Mesenchymal stem cell (in vitro differentiated cells and primary cell): ENCODE measurements around the gene SETD1A.
A peak's percentile ranks its signal among the peaks of the same experiment; 100 is the strongest.

Experiments
- DNase-seq: peaks from one replicate; pipeline ENCODE4 v3.0.0-alpha.2; 2013
- H2AFZ ChIP-seq: one replicate; pipeline ENCODE4 v1.6.1; 2013; ENCODE audit warnings: low read depth, mild to moderate bottlenecking, control low read depth, inconsistent platforms, low read length, moderate library complexity
- H2AK5ac ChIP-seq: 2 replicates; pipeline ENCODE4 v1.6.1; 2013; ENCODE audit warnings: low read length, moderate library complexity, mild to moderate bottlenecking, inconsistent platforms; ENCODE audit not compliant: severe bottlenecking
- H2BK120ac ChIP-seq: one replicate; pipeline ENCODE4 v1.6.1; 2013; ENCODE audit warnings: low read depth, mild to moderate bottlenecking, inconsistent platforms, low read length, moderate library complexity
- H2BK12ac ChIP-seq, 2 experiments: one replicate each; pipeline ENCODE4 v1.6.1; 2013; ENCODE audit warnings: inconsistent platforms in 2 of 2, low read length in 2 of 2, mild to moderate bottlenecking in 2 of 2, moderate library complexity in 2 of 2, control low read depth in 1 of 2
- H2BK15ac ChIP-seq: one replicate; pipeline ENCODE4 v1.6.1; 2013; ENCODE audit warnings: mild to moderate bottlenecking, low read depth, inconsistent platforms; ENCODE audit not compliant: poor library complexity, severe bottlenecking
- H2BK5ac ChIP-seq: 2 replicates; pipeline ENCODE4 v1.6.1; 2013; ENCODE audit warnings: low read depth, mild to moderate bottlenecking, low read length, control low read depth, inconsistent platforms; ENCODE audit not compliant: poor library complexity, severe bottlenecking
- H3K14ac ChIP-seq, 2 experiments: one replicate each; pipeline ENCODE4 v1.6.1; 2013; ENCODE audit warnings: inconsistent platforms in 2 of 2, low read length in 2 of 2, control low read depth in 1 of 2, mild to moderate bottlenecking in 1 of 2, moderate library complexity in 1 of 2
- H3K18ac ChIP-seq, 2 experiments: one replicate each; pipeline ENCODE4 v1.6.1; 2013; ENCODE audit warnings: inconsistent platforms in 2 of 2, low read length in 2 of 2, control low read depth in 1 of 2, low read depth in 1 of 2, mild to moderate bottlenecking in 1 of 2
- H3K23ac ChIP-seq, 2 experiments: one replicate each; pipeline ENCODE4 v1.6.1; 2013; ENCODE audit warnings: inconsistent platforms in 2 of 2, low read length in 2 of 2, mild to moderate bottlenecking in 2 of 2, moderate library complexity in 2 of 2, control low read depth in 1 of 2
- H3K27ac ChIP-seq: 2 replicates; pipeline ENCODE4 v1.5.1; 2013; ENCODE audit warnings: mild to moderate bottlenecking, moderate library complexity, low read length, control low read depth, inconsistent platforms; ENCODE audit not compliant: poor library complexity, severe bottlenecking
- H3K27me3 ChIP-seq, 2 experiments: 2 replicates each; pipeline versions ENCODE4 v1.6.1 to v1.7.0; 2013; ENCODE audit warnings: low read length in 2 of 2, mild to moderate bottlenecking in 2 of 2, moderate library complexity in 2 of 2, control low read depth in 1 of 2, inconsistent platforms in 1 of 2; ENCODE audit not compliant: control insufficient read depth in 1 of 2, insufficient read depth in 1 of 2
- H3K36me3 ChIP-seq, 2 experiments: 2 replicates each; pipeline versions ENCODE4 v1.6.1 to v1.7.0; 2013; ENCODE audit warnings: low read length in 2 of 2, control low read depth in 1 of 2, inconsistent platforms in 1 of 2, low read depth in 1 of 2, mild to moderate bottlenecking in 1 of 2; ENCODE audit not compliant: insufficient read depth in 2 of 2, control insufficient read depth in 1 of 2
- H3K4ac ChIP-seq, 2 experiments: one replicate each; pipeline ENCODE4 v1.6.1; 2013; ENCODE audit warnings: inconsistent platforms in 2 of 2, low read length in 2 of 2, mild to moderate bottlenecking in 2 of 2, moderate library complexity in 2 of 2, control low read depth in 1 of 2, low read depth in 1 of 2
- H3K4me1 ChIP-seq: 2 replicates; pipeline ENCODE4 v1.6.1; 2013; ENCODE audit warnings: low read depth, low read length, control low read depth; ENCODE audit not compliant: control insufficient read depth, insufficient read depth
- H3K4me2 ChIP-seq: 2 replicates; pipeline ENCODE4 v1.6.1; 2013; ENCODE audit warnings: low read length, mild to moderate bottlenecking, inconsistent platforms; ENCODE audit not compliant: poor library complexity, severe bottlenecking
- H3K4me3 ChIP-seq, 2 experiments: 2 replicates each; pipeline versions ENCODE4 v1.5.1 to v1.7.0; 2013; ENCODE audit warnings: low read length in 2 of 2, mild to moderate bottlenecking in 2 of 2, control low read depth in 1 of 2, low read depth in 1 of 2; ENCODE audit not compliant: insufficient read depth in 1 of 2
- H3K79me1 ChIP-seq: replicated peaks from 2 replicates; pipeline ENCODE4 v1.6.1; 2013; ENCODE audit warnings: mild to moderate bottlenecking, control low read depth, low read length, inconsistent platforms; ENCODE audit not compliant: poor library complexity, severe bottlenecking
- H3K9ac ChIP-seq: 2 replicates; pipeline ENCODE4 v1.7.0; 2013; ENCODE audit warnings: mild to moderate bottlenecking, low read length, moderate library complexity
- H3K9me3 ChIP-seq: 2 replicates; pipeline ENCODE4 v1.7.0; 2013; ENCODE audit warnings: mild to moderate bottlenecking, low read length; ENCODE audit not compliant: control insufficient read depth
- H4K8ac ChIP-seq: one replicate; pipeline ENCODE4 v1.6.1; 2013; ENCODE audit warnings: inconsistent platforms, mild to moderate bottlenecking, low read length, moderate library complexity
- H4K91ac ChIP-seq: one replicate; pipeline ENCODE4 v1.6.1; 2013; ENCODE audit warnings: mild to moderate bottlenecking, low read length, inconsistent platforms
- WGBS: methylation state at CpG from one replicate; pipeline ENCODE4 v1.1.7; 2013; ENCODE audit warnings: mixed read lengths; 5-methylcytosine and 5-hydroxymethylcytosine counted together

Gene SETD1A

DNA sequence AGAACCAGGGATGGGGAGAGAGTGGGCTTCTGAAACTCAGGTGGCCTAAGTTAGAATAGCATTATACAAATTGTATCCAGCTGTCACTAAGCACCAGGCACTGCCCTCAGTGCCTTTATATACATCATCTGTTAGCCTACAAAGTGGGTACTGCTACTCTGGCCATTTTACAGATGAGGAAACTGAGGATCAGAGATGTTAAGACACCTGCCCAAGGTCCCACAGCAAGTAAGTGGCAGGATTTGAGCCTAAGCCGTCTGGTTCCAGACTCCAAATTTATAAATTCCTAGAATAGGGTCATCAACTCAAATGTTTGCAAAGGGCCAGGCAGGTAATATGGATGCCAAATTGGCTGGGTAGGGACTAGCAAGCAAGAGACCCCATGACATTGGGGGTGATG is 6.4 kb upstream of the SETD1A start:
- Histone ChIP-seq H3K4me2 (no peak overlapping the region), H2BK120ac (no peak overlapping the region), H3K9ac (peak overlapping the region; percentile 98), H2AK5ac (peak overlapping the region; percentile 24), H3K36me3 (peaks cover 19 to 27% of the 10 kb centered on the region in 2 experiments), H3K4ac (peak overlapping the region in 1 of 2 experiments; percentile 2), H3K27me3 (no peaks in the 10 kb centered on the region), H4K91ac (no peak overlapping the region), H2BK12ac (peak overlapping the region; percentile 4 to 96), H2BK5ac (no peak overlapping the region), H3K79me1 (peaks cover 13% of the 10 kb centered on the region), H3K23ac (no peak overlapping the region), H3K27ac (no peak overlapping the region), H2AFZ (no peak overlapping the region), H2BK15ac (no peak overlapping the region), H3K18ac (no peak overlapping the region), H4K8ac (no peak overlapping the region), H3K14ac (no peak overlapping the region), H3K4me3 (peak overlapping the region in 1 of 2 experiments; percentile 99), H3K9me3 (no peaks in the 10 kb centered on the region), H3K4me1 (peaks cover 31% of the 10 kb centered on the region)
- 100% methylated on average over 1 of the region's 1 CpG for WGBS
- no peak for DNase-seq

- H4K91ac ChIP-seq = no peak overlapping the region
- H2AFZ ChIP-seq = no peak overlapping the region
- H3K27ac ChIP-seq = no peak overlapping the region
- 79% methylated on average over 3 of the region's 3 CpGs for WGBS
- H2AK5ac ChIP-seq = no peak overlapping the region
- H3K4me2 ChIP-seq = no peak overlapping the region
- H4K8ac ChIP-seq = no peak overlapping the region
- H3K4me1 ChIP-seq = peaks cover 31% of the 10 kb centered on the region
- H3K4ac ChIP-seq = no peak overlapping the region
- no peak overlapping the region for H2BK5ac ChIP-seq
- no peak overlapping the region for H3K4me3 ChIP-seq
- no peak overlapping the region for H2BK12ac ChIP-seq
- no peak for DNase-seq
- H3K9ac ChIP-seq = peak overlapping the region; percentile 49
- no peak overlapping the region for H3K18ac ChIP-seq
- H2BK120ac ChIP-seq = no peak overlapping the region
- no peaks in the 10 kb centered on the region for H3K27me3 ChIP-seq
- H3K9me3 ChIP-seq = no peaks in the 10 kb centered on the region
- peaks cover 13% of the 10 kb centered on the region for H3K79me1 ChIP-seq
- peaks cover 17 to 23% of the 10 kb centered on the region in 2 experiments for H3K36me3 ChIP-seq
- no peak overlapping the region for H3K23ac ChIP-seq
- no peak overlapping the region for H3K14ac ChIP-seq
- no peak overlapping the region for H2BK15ac ChIP-seq
Observed at GRCh38 chr16:30951750-30952149, 5.8 kb upstream of the SETD1A start.

DNA sequence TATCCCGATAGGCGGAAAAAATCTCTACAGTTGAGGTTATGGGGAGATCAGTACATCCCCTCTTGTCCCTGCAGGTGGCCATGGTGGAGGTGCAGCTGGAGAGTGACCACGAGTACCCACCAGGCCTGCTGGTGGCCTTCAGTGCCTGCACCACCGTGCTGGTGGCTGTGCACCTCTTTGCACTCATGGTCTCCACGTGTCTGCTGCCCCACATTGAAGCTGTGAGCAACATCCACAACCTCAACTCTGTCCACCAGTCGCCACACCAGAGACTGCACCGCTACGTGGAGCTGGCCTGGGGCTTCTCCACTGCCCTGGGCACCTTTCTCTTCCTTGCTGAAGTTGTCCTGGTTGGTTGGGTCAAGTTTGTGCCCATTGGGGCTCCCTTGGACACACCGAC is 4.4 kb upstream of the SETD1A start:
- peak overlapping the region; percentile 52 for H4K91ac ChIP-seq
- H3K79me1 ChIP-seq = peaks cover 13% of the 10 kb centered on the region
- no peak overlapping the region for H3K27ac ChIP-seq
- 78% methylated on average over 9 of the region's 9 CpGs for WGBS
- H3K4ac ChIP-seq = no peak overlapping the region
- H3K18ac ChIP-seq = no peak overlapping the region
- peaks cover 10 to 12% of the 10 kb centered on the region in 2 experiments for H3K36me3 ChIP-seq
- no peak overlapping the region for H2AFZ ChIP-seq
- H3K4me2 ChIP-seq = no peak overlapping the region
- H2BK15ac ChIP-seq = no peak overlapping the region
- no peak overlapping the region for H2AK5ac ChIP-seq
- no peak overlapping the region for H3K14ac ChIP-seq
- H3K4me1 ChIP-seq = peaks cover 26% of the 10 kb centered on the region
- no peaks in the 10 kb centered on the region for H3K9me3 ChIP-seq
- no peak overlapping the region for H2BK5ac ChIP-seq
- no peaks in the 10 kb centered on the region for H3K27me3 ChIP-seq
- H3K4me3 ChIP-seq = no peak overlapping the region
- H3K23ac ChIP-seq = no peak overlapping the region
- H2BK12ac ChIP-seq = peak overlapping the region in 1 of 2 experiments; percentile 2
- peak overlapping the region; percentile 45 for H4K8ac ChIP-seq
- H3K9ac ChIP-seq = no peak overlapping the region
- H2BK120ac ChIP-seq = no peak overlapping the region
- no peak for DNase-seq

DNA sequence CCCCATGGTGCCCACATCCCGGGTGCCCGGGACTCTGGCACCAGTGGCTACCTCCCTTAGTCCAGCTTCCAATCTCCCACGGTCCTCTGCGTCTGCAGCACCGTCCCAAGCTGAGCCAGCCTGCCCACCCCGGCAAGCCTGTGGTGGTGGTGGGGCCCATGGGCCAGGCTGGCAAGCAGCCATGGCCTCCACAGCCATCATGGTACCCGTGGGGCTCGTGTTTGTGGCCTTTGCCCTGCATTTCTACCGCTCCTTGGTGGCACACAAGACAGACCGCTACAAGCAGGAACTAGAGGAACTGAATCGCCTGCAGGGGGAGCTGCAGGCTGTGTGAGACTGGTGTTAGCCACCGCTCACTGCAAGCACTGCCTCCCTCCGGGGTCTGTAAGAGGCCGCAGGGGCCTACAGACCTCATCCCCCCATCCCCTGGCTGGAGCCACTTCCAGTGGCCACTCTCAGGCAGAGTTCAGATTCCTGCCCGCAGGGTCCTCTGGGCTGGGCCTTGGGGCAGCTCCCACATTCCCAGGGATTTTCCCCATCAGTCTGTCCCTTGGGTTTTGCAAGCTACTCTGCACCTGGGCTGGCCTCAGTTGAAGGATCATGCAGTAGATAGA is 3.9 kb upstream of the SETD1A start:
- Histone ChIP-seq H3K23ac (peak overlapping the region in 1 of 2 experiments; percentile 26), H4K91ac (no peak overlapping the region), H3K14ac (no peak overlapping the region), H2BK15ac (no peak overlapping the region), H3K18ac (peak overlapping the region in 1 of 2 experiments; percentile 54), H3K9me3 (no peaks in the 10 kb centered on the region), H2BK5ac (no peak overlapping the region), H2BK12ac (peak overlapping the region in 1 of 2 experiments; percentile 2), H3K27ac (no peak overlapping the region), H4K8ac (peak overlapping the region; percentile 45), H3K36me3 (peaks cover 10 to 12% of the 10 kb centered on the region in 2 experiments), H3K79me1 (peaks cover 13% of the 10 kb centered on the region), H2AK5ac (no peak overlapping the region), H3K4me3 (no peak overlapping the region), H3K4ac (peak overlapping the region in 1 of 2 experiments; percentile 29), H2BK120ac (no peak overlapping the region), H3K4me2 (no peak overlapping the region), H3K27me3 (no peaks in the 10 kb centered on the region), H3K4me1 (peaks cover 28% of the 10 kb centered on the region), H3K9ac (no peak overlapping the region), H2AFZ (no peak overlapping the region)
- 45% methylated on average over 15 of the region's 15 CpGs for WGBS
- DNase-seq = peak; percentile 84
